ENCODE results near the gene PRR35. TPM values are rescaled to one million over a fixed set of nuclear protein-coding genes. Genes with fewer than 3 reads are reported as not detected.

PRR35 gene
- total RNA-seq, 4 donors from 2014 or later: not detected

DNA sequence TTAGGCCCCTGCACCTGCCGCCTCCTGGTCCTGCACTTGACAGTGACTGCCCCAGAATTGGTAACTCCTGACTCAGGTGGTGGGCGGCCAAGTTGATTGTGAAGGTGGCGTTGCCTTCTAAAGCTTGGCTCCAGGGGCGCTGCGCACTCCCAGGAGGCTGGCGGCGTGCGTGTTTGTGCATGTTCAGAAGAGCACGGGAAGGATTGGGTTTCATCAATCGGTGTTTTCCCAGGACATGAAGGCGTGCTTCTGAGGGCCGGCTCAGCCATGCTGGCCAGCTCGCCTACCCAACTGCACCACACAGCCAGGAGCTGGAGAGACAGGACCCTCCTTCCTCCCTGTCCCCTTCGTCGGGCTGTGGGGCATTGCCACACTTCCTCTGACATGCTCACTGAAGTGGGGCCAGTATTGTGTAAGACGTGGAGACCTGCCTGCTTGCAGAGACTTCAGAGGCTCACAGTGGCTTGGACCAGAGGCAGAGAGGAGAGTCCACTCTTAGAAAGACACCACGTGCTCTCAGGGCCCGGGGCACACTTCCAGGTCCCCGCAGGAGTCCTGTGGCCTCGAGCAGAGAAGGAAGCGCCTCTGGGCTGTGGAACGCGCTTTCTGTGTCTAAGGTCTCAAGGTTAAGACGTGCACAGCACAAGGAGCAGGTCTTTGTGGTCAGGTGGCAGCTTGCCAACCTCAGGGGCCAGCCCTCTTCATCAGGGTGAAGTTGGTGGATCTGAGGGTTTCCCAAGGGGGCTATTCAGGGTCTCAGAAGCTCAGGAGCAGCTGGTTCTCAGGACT is 32.5 kb downstream of the PRR35 start:
- Histone ChIP-seq H3K36me3 (no peaks in the 10 kb centered on the region), H3K4me1 (peaks cover 25 to 56% (median 49%) of the 10 kb centered on the region in 4 donors), H3K27me3 (no peaks in the 10 kb centered on the region), H3K27ac (peak overlapping the region; percentile 85 to 93 (median 92)), H3K9me3 (no peaks in the 10 kb centered on the region), H3K4me3 (peak overlapping the region in 1 of 4 donors; percentile 90)
- in situ Hi-C loops (cut with MboI; ENCODE audit: low pct_ligation_motif_present in 1 of 4, low pct_unique_long_range_greater_than_20kb in 1 of 4, low sequenced_read_pairs in 3 of 4): no loop called here
- intact Hi-C loops (cut with DNase I; ENCODE audit: low total_unique reads): no loop called here
- WGBS, 2 donors (ENCODE audit: low coverage in 1 of 2): 69% methylated on average over 20 of the region's 24 CpGs; no CpG with 5 or more reads in 1 of the 2 donors
- peak; percentile 56 for DNase-seq
- TF ChIP-seq, protein P1, sequence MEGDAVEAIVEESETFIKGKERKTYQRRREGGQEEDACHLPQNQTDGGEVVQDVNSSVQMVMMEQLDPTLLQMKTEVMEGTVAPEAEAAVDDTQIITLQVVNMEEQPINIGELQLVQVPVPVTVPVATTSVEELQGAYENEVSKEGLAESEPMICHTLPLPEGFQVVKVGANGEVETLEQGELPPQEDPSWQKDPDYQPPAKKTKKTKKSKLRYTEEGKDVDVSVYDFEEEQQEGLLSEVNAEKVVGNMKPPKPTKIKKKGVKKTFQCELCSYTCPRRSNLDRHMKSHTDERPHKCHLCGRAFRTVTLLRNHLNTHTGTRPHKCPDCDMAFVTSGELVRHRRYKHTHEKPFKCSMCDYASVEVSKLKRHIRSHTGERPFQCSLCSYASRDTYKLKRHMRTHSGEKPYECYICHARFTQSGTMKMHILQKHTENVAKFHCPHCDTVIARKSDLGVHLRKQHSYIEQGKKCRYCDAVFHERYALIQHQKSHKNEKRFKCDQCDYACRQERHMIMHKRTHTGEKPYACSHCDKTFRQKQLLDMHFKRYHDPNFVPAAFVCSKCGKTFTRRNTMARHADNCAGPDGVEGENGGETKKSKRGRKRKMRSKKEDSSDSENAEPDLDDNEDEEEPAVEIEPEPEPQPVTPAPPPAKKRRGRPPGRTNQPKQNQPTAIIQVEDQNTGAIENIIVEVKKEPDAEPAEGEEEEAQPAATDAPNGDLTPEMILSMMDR (IDR thresholded peaks at IDR 0.05): no peak
- TF ChIP-seq POLR2A (IDR thresholded peaks at IDR 0.05): no peak
- no peak for TF ChIP-seq EP300 (IDR thresholded peaks at IDR 0.05; ENCODE audit: low read depth)
- no peak for TF ChIP-seq POLR2AphosphoS5 (IDR thresholded peaks at IDR 0.05)

DNA sequence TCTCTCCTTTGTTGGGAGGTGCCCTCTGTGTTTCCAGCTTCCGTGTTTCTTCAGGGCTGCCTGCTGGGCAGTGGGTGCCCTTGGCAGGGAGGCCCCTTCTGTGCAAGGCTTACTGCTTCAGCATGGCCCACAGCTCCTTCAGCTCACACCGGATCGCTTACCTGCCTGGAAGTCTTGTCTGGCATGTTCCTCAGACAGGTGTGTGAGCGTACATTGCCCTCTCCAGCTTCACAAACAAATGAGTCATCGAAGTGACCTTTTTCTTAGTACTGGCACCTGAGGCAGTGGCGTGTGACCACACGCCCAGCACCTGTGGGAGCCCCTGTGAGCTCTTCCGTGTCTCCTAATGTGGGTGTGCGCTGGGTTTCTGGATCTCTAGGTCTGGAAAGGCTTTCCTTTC is 33.2 kb downstream of the PRR35 start:
- peak overlapping the region in 2 of 4 donors; percentile 2 to 29 for H3K4me3 ChIP-seq

DNA sequence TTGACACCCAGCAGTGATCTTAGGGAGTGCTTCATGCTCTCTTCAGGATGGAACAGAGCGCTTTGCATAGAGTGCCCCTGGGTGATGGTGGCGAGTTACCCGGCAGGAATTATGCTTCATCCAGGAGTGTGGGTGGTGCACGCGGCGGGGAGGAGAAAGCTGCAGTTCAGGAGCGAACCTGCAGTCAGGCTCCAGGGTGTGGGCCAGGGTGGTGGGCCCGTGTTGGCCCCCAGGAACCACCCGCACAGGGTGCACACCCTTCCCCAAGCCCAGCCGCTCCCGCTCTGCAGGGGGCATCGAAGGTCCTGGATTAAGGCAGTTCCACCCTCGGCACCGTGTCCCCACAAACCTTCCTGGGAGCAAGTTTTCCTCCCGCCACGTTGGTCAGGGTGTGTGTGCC is 33.6 kb downstream of the PRR35 start:
- intact Hi-C loops (cut with DNase I; ENCODE audit: low total_unique reads): loop anchor here (2.0 kb wide), 1 partner anchor 37 kb away; the partner anchor contains the start of gene WFIKKN1
- peak overlapping the region; percentile 85 to 93 (median 92) for H3K27ac ChIP-seq
- DNase-seq: no peak
- no peaks in the 10 kb centered on the region for H3K27me3 ChIP-seq
- WGBS, 2 donors (ENCODE audit: low coverage in 1 of 2): 52% methylated on average over 16 of the region's 16 CpGs; no CpG with 5 or more reads in 1 of the 2 donors
- in situ Hi-C loops (cut with MboI; ENCODE audit: low pct_ligation_motif_present in 1 of 4, low pct_unique_long_range_greater_than_20kb in 1 of 4, low sequenced_read_pairs in 3 of 4): no loop called here
- no peaks in the 10 kb centered on the region for H3K36me3 ChIP-seq
- H3K4me3 ChIP-seq: peak overlapping the region in 2 of 4 donors; percentile 2 to 29
- H3K4me1 ChIP-seq: peaks cover 19 to 48% (median 41%) of the 10 kb centered on the region in 4 donors
- TF ChIP-seq, protein P1 (IDR thresholded peaks at IDR 0.05): peak in 2 of 5 experiments; percentile 27 to 47
- no peak for TF ChIP-seq POLR2AphosphoS5 (IDR thresholded peaks at IDR 0.05)
- H3K9me3 ChIP-seq: no peaks in the 10 kb centered on the region

More for the DNA sequence above, 33.2 kb downstream of the PRR35 start:
- intact Hi-C loops (cut with DNase I; ENCODE audit: low total_unique reads): no loop called here
- Histone ChIP-seq H3K27me3 (no peaks in the 10 kb centered on the region), H3K27ac (peak overlapping the region; percentile 85 to 93 (median 92)), H3K36me3 (no peaks in the 10 kb centered on the region), H3K4me1 (peaks cover 19 to 50% (median 42%) of the 10 kb centered on the region in 4 donors), H3K9me3 (no peaks in the 10 kb centered on the region)
- DNase-seq: peak; percentile 73
- 70% methylated on average over 9 of the region's 9 CpGs; no CpG with 5 or more reads in 1 of the 2 donors for WGBS, 2 donors (ENCODE audit: low coverage in 1 of 2)
- TF ChIP-seq, protein P1 (IDR thresholded peaks at IDR 0.05): no peak
- TF ChIP-seq POLR2A (IDR thresholded peaks at IDR 0.05) (peak; percentile 66), EP300 (IDR thresholded peaks at IDR 0.05; ENCODE audit: low read depth) (no peak), POLR2AphosphoS5 (IDR thresholded peaks at IDR 0.05) (peak; percentile 44 to 86 (median 80))
- in situ Hi-C loops (cut with MboI; ENCODE audit: low pct_ligation_motif_present in 1 of 4, low pct_unique_long_range_greater_than_20kb in 1 of 4, low sequenced_read_pairs in 3 of 4): no loop called here

DNA sequence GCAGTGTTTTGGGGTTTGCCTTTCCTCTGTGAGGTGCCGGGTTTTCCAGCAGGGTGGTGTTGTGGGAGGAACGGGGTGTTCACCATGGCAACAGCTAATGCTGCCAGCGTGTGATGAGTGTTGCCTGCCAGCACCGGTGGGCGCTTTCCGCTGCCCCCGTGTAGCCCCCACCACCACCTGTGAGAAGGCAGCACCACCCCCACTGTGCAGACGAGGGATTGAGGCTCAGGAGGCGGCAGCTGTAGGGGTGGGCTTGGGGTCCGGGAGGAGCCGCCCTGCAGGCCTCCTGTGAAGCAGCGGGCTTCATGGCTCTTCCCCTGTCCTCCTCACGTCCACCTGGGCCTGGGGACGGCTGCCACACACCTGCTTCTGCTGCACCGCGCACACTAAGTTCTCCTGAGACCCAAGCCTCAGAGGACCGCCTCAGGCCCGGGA is 34.9 kb downstream of the PRR35 start:
- H3K4me3 ChIP-seq: no peak overlapping the region
- no peak for DNase-seq
- H3K4me1 ChIP-seq: peaks cover 19 to 48% (median 41%) of the 10 kb centered on the region in 4 donors
- TF ChIP-seq EP300 (IDR thresholded peaks at IDR 0.05; ENCODE audit: low read depth) (no peak), POLR2AphosphoS5 (IDR thresholded peaks at IDR 0.05) (no peak), POLR2A (IDR thresholded peaks at IDR 0.05) (no peak)
- TF ChIP-seq, protein P1 (IDR thresholded peaks at IDR 0.05): no peak
- in situ Hi-C loops (cut with MboI; ENCODE audit: low pct_ligation_motif_present in 1 of 4, low pct_unique_long_range_greater_than_20kb in 1 of 4, low sequenced_read_pairs in 3 of 4) (no loop called here), intact Hi-C loops (cut with DNase I; ENCODE audit: low total_unique reads) (loop anchor here (2.0 kb wide), 1 partner anchor 36 kb away; the partner anchor contains the start of gene WFIKKN1)
- no peaks in the 10 kb centered on the region for H3K27me3 ChIP-seq
- no peaks in the 10 kb centered on the region for H3K9me3 ChIP-seq
- 88% methylated on average over 18 of the region's 18 CpGs; no CpG with 5 or more reads in 1 of the 2 donors for WGBS, 2 donors (ENCODE audit: low coverage in 1 of 2)
- no peaks in the 10 kb centered on the region for H3K36me3 ChIP-seq
- H3K27ac ChIP-seq: peak overlapping the region in 2 of 4 donors; percentile 92 to 93

Measured in transverse colon (tissue), 4 donors.